H9 (cell line): ENCODE measurements around the gene ASXL1. TPM values are rescaled to one million over a fixed set of nuclear protein-coding genes. Genes with fewer than 3 reads are reported as not detected.
A peak's percentile ranks its signal among the peaks of the same experiment; 100 is the strongest.

ENCODE experiments used
- DNase-seq: peaks from one replicate; pipeline ENCODE4 v3.0.0-alpha.2; 2017
- H2AFZ ChIP-seq: one replicate; pipeline ENCODE4 v1.6.1; 2013; ENCODE audit warnings: mild to moderate bottlenecking, low read length, control low read depth, moderate library complexity
- H2AK5ac ChIP-seq: 2 replicates; pipeline ENCODE4 v1.6.1; 2013; ENCODE audit warnings: low read length, control low read depth, mixed read lengths; ENCODE audit not compliant: insufficient read length
- H2BK120ac ChIP-seq: one replicate; pipeline ENCODE4 v1.6.1; 2013; ENCODE audit warnings: low read depth, mild to moderate bottlenecking, low read length, control low read depth, inconsistent platforms; ENCODE audit not compliant: poor library complexity, severe bottlenecking
- H2BK12ac ChIP-seq: 2 replicates; pipeline ENCODE4 v1.6.1; 2013; ENCODE audit warnings: low read length, control low read depth, mixed read lengths, low read depth; ENCODE audit not compliant: insufficient read length
- H2BK15ac ChIP-seq: 2 replicates; pipeline ENCODE4 v1.6.1; 2013; ENCODE audit warnings: low read depth, low read length, control low read depth
- H2BK20ac ChIP-seq: one replicate; pipeline ENCODE4 v1.6.1; 2013; ENCODE audit warnings: low read depth, mild to moderate bottlenecking, low read length, control low read depth, inconsistent platforms; ENCODE audit not compliant: poor library complexity, severe bottlenecking
- H2BK5ac ChIP-seq: 2 replicates; pipeline ENCODE4 v1.6.1; 2013; ENCODE audit warnings: low read length, control low read depth, mixed read lengths; ENCODE audit not compliant: insufficient read length
- H3K14ac ChIP-seq: 2 replicates; pipeline ENCODE4 v1.6.1; 2013; ENCODE audit warnings: low read length, control low read depth; ENCODE audit not compliant: insufficient read depth
- H3K18ac ChIP-seq: 2 replicates; pipeline ENCODE4 v1.6.1; 2013; ENCODE audit warnings: low read depth, mild to moderate bottlenecking, mixed read lengths, low read length, control low read depth; ENCODE audit not compliant: insufficient read length
- H3K23ac ChIP-seq: 2 replicates; pipeline ENCODE4 v1.6.1; 2013; ENCODE audit warnings: low read length, control low read depth, mixed read lengths, low read depth; ENCODE audit not compliant: insufficient read length
- H3K23me2 ChIP-seq: 2 replicates; pipeline ENCODE4 v1.6.1; 2013; ENCODE audit warnings: low read depth, mild to moderate bottlenecking, mixed read lengths, low read length, control low read depth; ENCODE audit not compliant: insufficient read length, poor library complexity, severe bottlenecking
- H3K27ac ChIP-seq: 2 replicates; pipeline ENCODE4 v1.5.1; 2013; ENCODE audit warnings: low read length, control low read depth, mixed read lengths, low read depth; ENCODE audit not compliant: insufficient read length
- H3K27me3 ChIP-seq: 2 replicates; pipeline ENCODE4 v1.6.1; 2013; ENCODE audit warnings: low read length, control low read depth, inconsistent platforms; ENCODE audit not compliant: insufficient read depth
- H3K4ac ChIP-seq: 2 replicates; pipeline ENCODE4 v1.6.1; 2013; ENCODE audit warnings: low read depth, mild to moderate bottlenecking, control low read depth, inconsistent platforms, low read length, moderate library complexity
- H3K4me1 ChIP-seq: 2 replicates; pipeline ENCODE4 v1.6.1; 2013; ENCODE audit warnings: low read length, control low read depth, inconsistent platforms; ENCODE audit not compliant: insufficient read depth
- H3K4me2 ChIP-seq: 2 replicates; pipeline ENCODE4 v1.6.1; 2013; ENCODE audit warnings: low read length, control low read depth, mixed read lengths; ENCODE audit not compliant: insufficient read length, insufficient read depth
- H3K56ac ChIP-seq: 2 replicates; pipeline ENCODE4 v1.6.1; 2013; ENCODE audit warnings: low read depth, mild to moderate bottlenecking, mixed read lengths, low read length, control low read depth; ENCODE audit not compliant: insufficient read length
- H3K79me1 ChIP-seq: 2 replicates; pipeline ENCODE4 v1.6.1; 2013; ENCODE audit warnings: low read depth, mild to moderate bottlenecking, moderate library complexity, low read length, control low read depth, inconsistent platforms; ENCODE audit not compliant: insufficient read depth, poor library complexity, severe bottlenecking
- H3K79me2 ChIP-seq: 2 replicates; pipeline ENCODE4 v1.6.1; 2013; ENCODE audit warnings: low read length, control low read depth, inconsistent platforms; ENCODE audit not compliant: insufficient read depth
- H3K9ac ChIP-seq: 2 replicates; pipeline ENCODE4 v1.6.1; 2013; ENCODE audit warnings: low read length, control low read depth, mixed read lengths; ENCODE audit not compliant: insufficient read length; ENCODE audit errors: extremely low read depth
- H3K9me3 ChIP-seq: one replicate; pipeline ENCODE4 v1.6.1; 2013; ENCODE audit warnings: low read depth, low read length, inconsistent platforms; ENCODE audit not compliant: control insufficient read depth
- H3T11ph ChIP-seq: one replicate; pipeline ENCODE4 v1.6.1; 2013; ENCODE audit warnings: mild to moderate bottlenecking, low read length, control low read depth, inconsistent platforms
- H4K20me1 ChIP-seq: one replicate; pipeline ENCODE4 v1.6.1; 2013; ENCODE audit not compliant: control insufficient read depth, insufficient read length, insufficient read depth
- H4K5ac ChIP-seq: 2 replicates; pipeline ENCODE4 v1.6.1; 2013; ENCODE audit warnings: low read depth, mild to moderate bottlenecking, mixed read lengths, low read length, control low read depth; ENCODE audit not compliant: insufficient read length
- H4K8ac ChIP-seq: replicated peaks from 2 replicates; pipeline ENCODE4 v1.6.1; 2013; ENCODE audit warnings: low read length, control low read depth, mixed read lengths, low read depth; ENCODE audit not compliant: insufficient read length
- H4K91ac ChIP-seq: 2 replicates; pipeline ENCODE4 v1.6.1; 2013; ENCODE audit warnings: low read depth, mild to moderate bottlenecking, moderate library complexity, mixed read lengths, low read length, control low read depth; ENCODE audit not compliant: insufficient read length
- H3K27ac Mint-ChIP-seq, 3 experiments: 2 replicates in 2 of 3; 3 replicates in 1 of 3; pipeline ENCODE4 v1.8.0; 2020 to 2021; ENCODE audit warnings: mixed read lengths in 3 of 3, mild to moderate bottlenecking in 1 of 3, moderate library complexity in 1 of 3
- H3K27me3 Mint-ChIP-seq: 2 replicates; pipeline ENCODE4 v1.8.0; 2021; ENCODE audit warnings: low read depth, mild to moderate bottlenecking, moderate library complexity, mixed read lengths
- H3K36me3 Mint-ChIP-seq, 3 experiments: 2 replicates in 2 of 3; 3 replicates in 1 of 3; pipeline ENCODE4 v1.8.0; 2020 to 2021; ENCODE audit warnings: low read depth in 3 of 3, mixed read lengths in 3 of 3; ENCODE audit not compliant: insufficient read depth in 1 of 3
- H3K4me1 Mint-ChIP-seq, 2 experiments: 2 replicates each; pipeline ENCODE4 v1.8.0; 2020; ENCODE audit warnings: mixed read lengths in 2 of 2
- H3K4me3 Mint-ChIP-seq, 2 experiments: 2 replicates in 1 of 2; 3 replicates in 1 of 2; pipeline ENCODE4 v1.8.0; 2020 to 2021; ENCODE audit warnings: mild to moderate bottlenecking in 2 of 2, mixed read lengths in 2 of 2, moderate library complexity in 1 of 2
- H3K9me3 Mint-ChIP-seq, 2 experiments: 2 replicates in 1 of 2; 3 replicates in 1 of 2; pipeline ENCODE4 v1.8.0; 2020; ENCODE audit warnings: mild to moderate bottlenecking in 2 of 2, mixed read lengths in 2 of 2, moderate library complexity in 1 of 2
- WGBS: extraction: QIAGEN DNeasy Blood & Tissue Kit; methylation state at CpG from one replicate; pipeline ENCODE4 v1.1.7; 2013; ENCODE audit warnings: missing lambda C conversion rate, low lambda C conversion rate, mixed read lengths; ENCODE audit not compliant: insufficient read length; ENCODE audit errors: extremely low coverage; 5-methylcytosine and 5-hydroxymethylcytosine counted together
- total RNA-seq: library from RNA; stranded (reverse); gene quantifications from 2 replicates; pipeline ENCODE4 v1.2.1, GENCODE V29; 2021
- TF ChIP-seq, protein P1 (sequence below): fragments of 200-600 bp; sonication (generic); conservative IDR thresholded peaks from 3 replicates; pipeline ENCODE4 v1.8.0; 2021; ENCODE audit warnings: antibody characterized with exemption, mild to moderate bottlenecking

Gene ASXL1
- total RNA-seq, 1 experiment from 2014 or later: 39.5 TPM

DNA sequence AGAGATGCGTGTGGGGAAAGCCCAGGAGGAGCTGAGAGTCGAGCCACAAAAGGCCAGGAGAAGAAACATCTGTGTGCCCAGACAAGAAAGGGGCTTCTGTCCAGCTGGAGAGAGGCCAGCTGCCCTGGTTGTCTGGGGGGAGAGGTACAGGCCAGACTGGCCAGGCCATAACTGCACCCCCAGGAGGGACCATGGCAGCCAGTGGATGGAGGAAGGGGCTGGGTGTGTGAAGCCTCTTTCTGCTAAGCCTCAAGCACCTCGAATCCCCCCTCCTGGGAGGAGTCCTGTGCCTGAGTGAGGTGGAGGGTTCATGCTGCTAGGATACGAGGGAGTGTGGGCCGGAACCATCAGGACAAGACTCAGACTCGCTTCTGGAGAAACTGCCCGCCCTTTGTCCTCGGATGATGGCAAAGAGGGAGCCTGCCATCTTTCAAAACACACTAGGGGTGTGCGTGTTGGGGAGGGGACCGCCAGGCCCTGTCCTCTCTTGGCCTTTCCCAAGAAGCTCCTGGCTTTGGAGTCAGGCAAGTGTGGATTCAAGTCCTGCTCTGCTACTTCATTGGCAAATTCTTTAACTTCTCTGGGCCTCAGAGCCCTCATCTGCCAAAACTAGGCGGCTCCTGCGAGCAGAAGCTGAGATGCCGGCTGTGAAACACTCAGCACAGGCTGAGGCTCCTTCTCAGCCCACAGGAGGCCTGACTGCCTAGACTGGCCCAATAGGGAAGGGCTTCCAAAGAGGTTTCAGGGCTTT lies 90.3 kb downstream of the ASXL1 start:
- Histone ChIP-seq H3K79me1 (no peaks in the 10 kb centered on the region), H2BK20ac (no peak overlapping the region), H2BK120ac (no peak overlapping the region), H2BK5ac (no peak overlapping the region), H4K8ac (no peak overlapping the region), H3K23ac (no peak overlapping the region), H2AK5ac (no peak overlapping the region), H3K18ac (no peak overlapping the region), H3K9me3 (no peaks in the 10 kb centered on the region), H4K5ac (no peak overlapping the region), H3K56ac (no peak overlapping the region), H3K4me1 (no peaks in the 10 kb centered on the region), H2BK12ac (no peak overlapping the region), H4K91ac (no peak overlapping the region), H3K14ac (no peak overlapping the region), H3K27me3 (no peaks in the 10 kb centered on the region), H3K4ac (no peak overlapping the region), H2AFZ (no peak overlapping the region), H3K27ac (no peak overlapping the region), H3K9ac (no peak overlapping the region), H3K4me2 (no peak overlapping the region), H3K79me2 (no peaks in the 10 kb centered on the region), H2BK15ac (no peak overlapping the region), H4K20me1 (no peaks in the 10 kb centered on the region), H3T11ph (no peak overlapping the region), H3K23me2 (no peaks in the 10 kb centered on the region)
- no CpG with 5 or more reads among the region's 13 CpGs for WGBS
- TF ChIP-seq, protein P1, sequence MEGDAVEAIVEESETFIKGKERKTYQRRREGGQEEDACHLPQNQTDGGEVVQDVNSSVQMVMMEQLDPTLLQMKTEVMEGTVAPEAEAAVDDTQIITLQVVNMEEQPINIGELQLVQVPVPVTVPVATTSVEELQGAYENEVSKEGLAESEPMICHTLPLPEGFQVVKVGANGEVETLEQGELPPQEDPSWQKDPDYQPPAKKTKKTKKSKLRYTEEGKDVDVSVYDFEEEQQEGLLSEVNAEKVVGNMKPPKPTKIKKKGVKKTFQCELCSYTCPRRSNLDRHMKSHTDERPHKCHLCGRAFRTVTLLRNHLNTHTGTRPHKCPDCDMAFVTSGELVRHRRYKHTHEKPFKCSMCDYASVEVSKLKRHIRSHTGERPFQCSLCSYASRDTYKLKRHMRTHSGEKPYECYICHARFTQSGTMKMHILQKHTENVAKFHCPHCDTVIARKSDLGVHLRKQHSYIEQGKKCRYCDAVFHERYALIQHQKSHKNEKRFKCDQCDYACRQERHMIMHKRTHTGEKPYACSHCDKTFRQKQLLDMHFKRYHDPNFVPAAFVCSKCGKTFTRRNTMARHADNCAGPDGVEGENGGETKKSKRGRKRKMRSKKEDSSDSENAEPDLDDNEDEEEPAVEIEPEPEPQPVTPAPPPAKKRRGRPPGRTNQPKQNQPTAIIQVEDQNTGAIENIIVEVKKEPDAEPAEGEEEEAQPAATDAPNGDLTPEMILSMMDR: no peak
- DNase-seq: no peak
- H3K27me3 Mint-ChIP-seq: no peaks in the 10 kb centered on the region
- H3K4me3 Mint-ChIP-seq: no peak overlapping the region
- no peaks in the 10 kb centered on the region for H3K9me3 Mint-ChIP-seq
- peak overlapping the region in 2 of 3 experiments; percentile 62 to 88; a peak in 3 of 7 replicates for H3K27ac Mint-ChIP-seq
- peaks cover 22 to 71% (median 57%) of the 10 kb centered on the region in 3 experiments; a peak in 6 of 7 replicates for H3K36me3 Mint-ChIP-seq
- peaks cover 13 to 15% of the 10 kb centered on the region in 2 experiments for H3K4me1 Mint-ChIP-seq
